WTC11 (cell line): Measurements from ENCODE around the gene MRPL24. TPM values are rescaled to one million over a fixed set of nuclear protein-coding genes. Genes with fewer than 3 reads are reported as not detected.
A peak's percentile ranks its signal among the peaks of the same experiment; 100 is the strongest.

Experiments used
- ATAC-seq: fragments of 200-7000 bp; cut with Tn5 transposase; 2 replicates; pipeline ENCODE4 v1.10.0; 2021; ENCODE audit warnings: mild to moderate bottlenecking, moderate library complexity
- CTCF ChIA-PET: fragments of 300-600 bp; sonication (Branson Sonifier 250); formaldehyde crosslinking; loops from one replicate; lab custom pipeline; 2021; ENCODE audit warnings: antibody characterized with exemption; lab: Charles Lee
- POLR2A ChIA-PET: fragments of 350-600 bp; sonication (Branson Sonifier 250); formaldehyde crosslinking; loops from one replicate; lab custom pipeline; 2021; ENCODE audit warnings: antibody characterized with exemption; lab: Charles Lee
- DNase-seq: peaks from one replicate; pipeline ENCODE4 v3.0.0; 2021; ENCODE audit warnings: low spot score
- H3K27ac Mint-ChIP-seq: 2 replicates; pipeline ENCODE4 v1.8.0; 2021; ENCODE audit warnings: mixed read lengths
- H3K27me3 Mint-ChIP-seq: 2 replicates; pipeline ENCODE4 v1.8.0; 2021; ENCODE audit warnings: low read depth, mild to moderate bottlenecking, moderate library complexity, mixed read lengths
- H3K36me3 Mint-ChIP-seq: 2 replicates; pipeline ENCODE4 v1.8.0; 2021; ENCODE audit warnings: mixed read lengths
- H3K4me1 Mint-ChIP-seq: 2 replicates; pipeline ENCODE4 v1.8.0; 2022; ENCODE audit warnings: mixed read lengths
- H3K4me3 Mint-ChIP-seq: 2 replicates; pipeline ENCODE4 v1.8.0; 2021; ENCODE audit warnings: mild to moderate bottlenecking, moderate library complexity, mixed read lengths
- H3K9me3 Mint-ChIP-seq: 2 replicates; pipeline ENCODE4 v1.8.0; 2021; ENCODE audit warnings: mixed read lengths
- CREB1 ChIP-seq: sonication (generic); formaldehyde crosslinking; IDR thresholded peaks from 2 replicates; pipeline ENCODE4 v1.8.0; 2023; ENCODE audit warnings: mild to moderate bottlenecking, missing genetic modification reagents
- CTCF ChIP-seq: fragments of 200-600 bp; IDR thresholded peaks from 2 replicates; pipeline ENCODE4 v1.8.0; 2022; ENCODE audit warnings: antibody characterized with exemption
- EMX1 ChIP-seq: fragments of 250-450 bp; sonication (Bioruptor Pico); IDR thresholded peaks from 2 replicates; pipeline ENCODE4 v1.8.0; 2021; ENCODE audit warnings: mild to moderate bottlenecking
- FOXK1 ChIP-seq: sonication (generic); formaldehyde crosslinking; IDR thresholded peaks from 2 replicates; pipeline ENCODE4 v1.8.0; 2022; ENCODE audit warnings: mild to moderate bottlenecking, moderate library complexity, missing genetic modification reagents
- FOXP1 ChIP-seq: sonication (generic); formaldehyde crosslinking; IDR thresholded peaks from 2 replicates; pipeline ENCODE4 v1.8.0; 2022; ENCODE audit warnings: missing genetic modification reagents, mild to moderate bottlenecking, moderate library complexity, borderline replicate concordance
- HMGA2 ChIP-seq: fragments of 250-450 bp; sonication (Bioruptor Pico); IDR thresholded peaks from 2 replicates; pipeline ENCODE4 v1.4.0; 2021; ENCODE audit warnings: mild to moderate bottlenecking, moderate library complexity
- MYBL2 ChIP-seq: sonication (generic); formaldehyde crosslinking; IDR thresholded peaks from 2 replicates; pipeline ENCODE4 v1.8.1; 2023; ENCODE audit warnings: mild to moderate bottlenecking, moderate library complexity, missing genetic modification reagents
- NFATC4 ChIP-seq: fragments of 250-450 bp; sonication (Bioruptor Pico); IDR thresholded peaks from 2 replicates; pipeline ENCODE4 v1.9.0; 2021; ENCODE audit warnings: mild to moderate bottlenecking
- NR1H2 ChIP-seq: sonication (generic); formaldehyde crosslinking; IDR thresholded peaks from 2 replicates; pipeline ENCODE4 v1.9.0; 2021; ENCODE audit warnings: mild to moderate bottlenecking, moderate library complexity, missing genetic modification reagents
- PREB ChIP-seq: sonication (generic); formaldehyde crosslinking; IDR thresholded peaks from 2 replicates; pipeline ENCODE4 v1.8.1; 2022; ENCODE audit warnings: mild to moderate bottlenecking, missing genetic modification reagents, moderate library complexity, borderline replicate concordance
- SOX15 ChIP-seq: fragments of 250-450 bp; sonication (Bioruptor Pico); IDR thresholded peaks from 2 replicates; pipeline ENCODE4 v1.9.0; 2021; ENCODE audit warnings: mild to moderate bottlenecking
- TCF7 ChIP-seq: sonication (generic); formaldehyde crosslinking; IDR thresholded peaks from 2 replicates; pipeline ENCODE4 v1.8.0; 2022; ENCODE audit warnings: mild to moderate bottlenecking, low read depth, missing genetic modification reagents, moderate library complexity
- TP53 ChIP-seq: sonication (generic); formaldehyde crosslinking; IDR thresholded peaks from 2 replicates; pipeline ENCODE4 v1.8.1; 2023; ENCODE audit warnings: mild to moderate bottlenecking, missing genetic modification reagents
- ZNF232 ChIP-seq: sonication (generic); formaldehyde crosslinking; IDR thresholded peaks from 2 replicates; pipeline ENCODE4 v1.8.0; 2022; ENCODE audit warnings: mild to moderate bottlenecking, missing genetic modification reagents
- ZNF416 ChIP-seq: fragments of 250-450 bp; sonication (Bioruptor Pico); IDR thresholded peaks from 2 replicates; pipeline ENCODE4 v1.9.0; 2021; ENCODE audit warnings: mild to moderate bottlenecking, inconsistent platforms
- ZNF425 ChIP-seq: fragments of 250-450 bp; sonication (Bioruptor Pico); conservative IDR thresholded peaks from 2 replicates; pipeline ENCODE4 v1.9.0; 2021; ENCODE audit warnings: mild to moderate bottlenecking
- ZNF512 ChIP-seq: sonication (generic); formaldehyde crosslinking; IDR thresholded peaks from 2 replicates; pipeline ENCODE4 v1.8.1; 2022; ENCODE audit warnings: missing genetic modification reagents, borderline replicate concordance
- ZNF532 ChIP-seq: fragments of 250-450 bp; sonication (Bioruptor Pico); IDR thresholded peaks from 2 replicates; pipeline ENCODE4 v1.9.0; 2021; ENCODE audit warnings: mild to moderate bottlenecking, borderline replicate concordance
- ZSCAN18 ChIP-seq: fragments of 250-450 bp; sonication (Bioruptor Pico); IDR thresholded peaks from 2 replicates; pipeline ENCODE4 v2.1.2; 2022; ENCODE audit warnings: mild to moderate bottlenecking, moderate library complexity
- total RNA-seq: library from RNA; stranded (reverse); gene quantifications from 3 replicates; pipeline ENCODE4 v1.2.3, GENCODE V29; 2021
- TF ChIP-seq, protein P1 (sequence below): sonication (generic); formaldehyde crosslinking; IDR thresholded peaks from 2 replicates; pipeline ENCODE4 v1.8.0; 2022; ENCODE audit warnings: mild to moderate bottlenecking, missing genetic modification reagents

The MRPL24 gene
- total RNA-seq, 1 experiment from 2014 or later: 35.2 TPM

- ChIA-PET CTCF (interaction anchor here (1.1 to 2.3 kb wide), 2 partner anchors 50 to 82 kb away, joined by 3 to 7 read pairs; partner anchors contain the start of genes METTL25B and NTRK1), POLR2A (no interaction called here)
- Mint-ChIP-seq H3K36me3 (peaks cover 22% of the 10 kb centered on the region), H3K9me3 (no peaks in the 10 kb centered on the region), H3K4me3 (no peak overlapping the region), H3K27me3 (no peaks in the 10 kb centered on the region), H3K4me1 (no peaks in the 10 kb centered on the region), H3K27ac (0 out of 2 replicates have a peak overlapping the region, but pooled peaks have one; percentile 0)
- DNase-seq (no peak), ATAC-seq (no peak)
- no peak for TF ChIP-seq CREB1 (CRISPR knock-in tag)
- TF ChIP-seq FOXK1: no peak
- TF ChIP-seq NR1H2 (CRISPR knock-in tag): no peak
- no peak for TF ChIP-seq MYBL2
- no peak for TF ChIP-seq ZSCAN18 (CRISPR knock-in tag)
- TF ChIP-seq EMX1 (CRISPR knock-in tag): no peak
- no peak for TF ChIP-seq CTCF
- TF ChIP-seq PREB: no peak
- TF ChIP-seq TCF7: no peak
- no peak for TF ChIP-seq ZNF416 (CRISPR knock-in tag)
- no peak for TF ChIP-seq ZNF425
- no peak for TF ChIP-seq ZNF232
- no peak for TF ChIP-seq FOXP1 (CRISPR knock-in tag)
Observed at GRCh38 chr1:156777573-156777972, 36.7 kb upstream of the MRPL24 start.

DNA sequence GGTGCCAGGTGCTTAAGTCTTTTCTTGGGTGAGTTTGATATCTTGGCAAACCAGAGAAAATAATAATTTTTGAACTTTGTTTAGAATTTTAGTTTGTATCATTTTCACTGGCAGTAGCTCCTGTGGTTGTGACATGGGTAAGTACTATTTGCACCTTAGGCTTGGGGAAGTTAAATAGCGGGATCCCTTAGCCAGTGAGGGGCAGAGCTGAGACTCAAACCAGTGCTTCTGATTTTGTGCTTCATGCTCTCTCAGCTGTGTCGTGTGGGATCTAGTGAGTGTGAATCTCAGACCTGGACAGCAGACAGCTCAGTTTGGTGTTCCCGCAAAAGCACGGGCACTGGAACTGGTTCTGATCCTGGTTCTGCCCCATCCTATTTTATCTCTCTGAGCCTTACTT lies 36.1 kb upstream of the MRPL24 start:
- H3K36me3 Mint-ChIP-seq: peaks cover 15% of the 10 kb centered on the region
- ChIA-PET POLR2A (no interaction called here), CTCF (interaction anchor here (1.0 to 2.3 kb wide), 3 partner anchors 49 to 83 kb away, joined by 3 to 8 read pairs (median 7); partner anchors contain the start of genes METTL25B and NTRK1)
- ATAC-seq (no peak; the same call in 1 of the 2 replicates), DNase-seq (no peak)
- H3K27me3 Mint-ChIP-seq: no peaks in the 10 kb centered on the region
- no peaks in the 10 kb centered on the region for H3K4me1 Mint-ChIP-seq
- no peaks in the 10 kb centered on the region for H3K9me3 Mint-ChIP-seq
- H3K4me3 Mint-ChIP-seq: no peak overlapping the region
- H3K27ac Mint-ChIP-seq: 0 out of 2 replicates have a peak overlapping the region, but pooled peaks have one; percentile 14
- TF ChIP-seq ZNF425 (no peak), ZNF532 (CRISPR knock-in tag) (no peak), SOX15 (CRISPR knock-in tag) (no peak), NFATC4 (CRISPR knock-in tag) (no peak), HMGA2 (no peak), ZNF512 (no peak), TP53 (CRISPR knock-in tag) (no peak)
- TF ChIP-seq, protein P1, sequence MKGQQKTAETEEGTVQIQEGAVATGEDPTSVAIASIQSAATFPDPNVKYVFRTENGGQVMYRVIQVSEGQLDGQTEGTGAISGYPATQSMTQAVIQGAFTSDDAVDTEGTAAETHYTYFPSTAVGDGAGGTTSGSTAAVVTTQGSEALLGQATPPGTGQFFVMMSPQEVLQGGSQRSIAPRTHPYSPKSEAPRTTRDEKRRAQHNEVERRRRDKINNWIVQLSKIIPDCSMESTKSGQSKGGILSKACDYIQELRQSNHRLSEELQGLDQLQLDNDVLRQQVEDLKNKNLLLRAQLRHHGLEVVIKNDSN: no peak
